AG10803 (cell line): ENCODE measurements around the gene NFAT5.
"Not testable (repeated sequence)": the region's sequence is repeated elsewhere in the genome, so short reads cannot be mapped to it uniquely, and the experiment has no call there.

Experiments used
- DNase-seq: peaks from one replicate; pipeline ENCODE4 v3.0.0; 2010; ENCODE audit warnings: low read depth
- H3K4me3 ChIP-seq: 2 replicates; pipeline ENCODE4 v1.5.1; 2011; ENCODE audit warnings: mild to moderate bottlenecking, low read length, control low read depth
- CTCF ChIP-seq: conservative IDR thresholded peaks from 2 replicates; pipeline ENCODE4 v1.5.1; 2011; ENCODE audit warnings: mild to moderate bottlenecking, low read length, control low read depth, inconsistent platforms

NFAT5 gene

GRCh38 chr16:69537706-69538080, 28.1 kb upstream of the NFAT5 start:
- TF ChIP-seq CTCF, result no peak
- no peak for DNase-seq
- no peak overlapping the region for H3K4me3 ChIP-seq

- no peak for DNase-seq
- no peak overlapping the region for H3K4me3 ChIP-seq
- TF ChIP-seq CTCF, result no peak
These were observed 27.0 kb upstream of the NFAT5 start for GRCh38 chr16:69538808-69539207.

- DNase-seq, result peak; percentile 41
- no peak overlapping the region for H3K4me3 ChIP-seq
- TF ChIP-seq CTCF, result no peak
These were observed 22.8 kb upstream of the NFAT5 start for GRCh38 chr16:69542974-69543373.

GRCh38 chr16:69544088-69544487, 21.7 kb upstream of the NFAT5 start:
- no peak overlapping the region for H3K4me3 ChIP-seq
- no peak for TF ChIP-seq CTCF
- no peak for DNase-seq

- not testable (repeated sequence) for DNase-seq
These were observed 19.1 kb upstream of the NFAT5 start for GRCh38 chr16:69546663-69547062.

GRCh38 chr16:69553332-69553731, 12.4 kb upstream of the NFAT5 start:
- no peak for DNase-seq

More at GRCh38 chr16:69546663-69547062, 19.1 kb upstream of the NFAT5 start:
- H3K4me3 ChIP-seq, result not testable (repeated sequence)

GRCh38 chr16:69554495-69554894, 11.3 kb upstream of the NFAT5 start:
- TF ChIP-seq CTCF, result no peak
- no peak overlapping the region for H3K4me3 ChIP-seq
- no peak for DNase-seq

More at GRCh38 chr16:69553332-69553731, 12.4 kb upstream of the NFAT5 start:
- no peak overlapping the region for H3K4me3 ChIP-seq
- TF ChIP-seq CTCF, result no peak

GRCh38 chr16:69555437-69555836, 10.3 kb upstream of the NFAT5 start:
- no peak for TF ChIP-seq CTCF
- no peak for DNase-seq
- H3K4me3 ChIP-seq, result no peak overlapping the region
